ENCODE data around the gene LGALS1. TPM values are rescaled to one million over a fixed set of nuclear protein-coding genes. Genes with fewer than 3 reads are reported as not detected.

LGALS1 gene
- total RNA-seq, 1 experiment from 2014 or later: 32.8 TPM

DNA sequence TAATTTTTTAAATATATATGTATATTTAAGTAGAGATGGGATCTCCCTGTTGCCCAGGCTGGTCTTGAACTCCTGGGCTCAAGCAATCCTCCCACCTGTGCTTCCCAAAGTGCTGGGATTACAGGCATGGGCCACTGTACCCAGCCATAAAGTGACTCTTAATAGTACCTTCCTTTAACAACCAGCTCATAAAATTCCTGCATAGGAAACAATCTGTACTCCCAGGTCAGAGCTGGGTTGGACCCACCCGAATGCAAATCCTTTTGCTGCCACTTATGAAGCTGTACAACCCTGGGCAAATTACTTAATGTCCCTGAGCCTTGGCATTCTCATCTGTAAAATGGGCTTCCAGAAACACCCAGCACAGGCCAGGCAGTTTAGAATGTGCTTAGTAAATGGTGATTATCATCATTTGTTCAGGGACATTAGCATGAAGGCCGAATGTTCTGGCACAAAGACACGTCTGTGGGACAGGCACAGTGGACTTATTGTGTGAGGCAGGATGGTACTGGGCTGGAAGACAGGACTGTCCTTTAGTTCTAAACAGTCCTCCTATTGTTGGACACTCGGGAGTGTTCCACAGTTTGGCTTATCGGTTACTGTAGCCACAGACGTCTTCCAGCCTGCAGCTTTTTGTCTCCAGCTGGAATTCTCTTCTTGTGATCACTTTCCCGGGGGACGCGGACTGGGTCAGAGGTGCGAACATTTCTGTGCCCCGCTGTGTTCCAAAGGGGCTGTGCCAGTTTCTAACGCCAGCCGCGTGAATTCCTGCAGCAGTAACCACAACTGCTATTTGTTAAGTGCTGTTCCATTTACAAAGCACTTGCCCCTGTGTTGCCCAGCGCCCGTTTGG is 11.0 kb upstream of the LGALS1 start:
- Histone ChIP-seq H3K23me2 (ENCODE audit: insufficient read length, low read depth, low read length, poor library complexity, severe bottlenecking) (peaks cover 2% of the 10 kb centered on the region), H2BK20ac (ENCODE audit: low read depth, low read length, poor library complexity, severe bottlenecking) (no peak overlapping the region), H3K4me2 (ENCODE audit: insufficient read depth, insufficient read length, low read length) (no peak overlapping the region), H3K18ac (ENCODE audit: insufficient read length, low read depth, low read length) (no peak overlapping the region), H3K27me3 (ENCODE audit: insufficient read depth, low read length) (no peaks in the 10 kb centered on the region), H3K23ac (ENCODE audit: insufficient read length, low read depth, low read length) (no peak overlapping the region), H3K9ac (ENCODE audit: extremely low read depth, insufficient read length, low read length) (no peak overlapping the region), H4K8ac (replicated peaks; ENCODE audit: insufficient read length, low read depth, low read length) (no peak overlapping the region), H3T11ph (ENCODE audit: low read length) (no peak overlapping the region), H3K79me1 (ENCODE audit: insufficient read depth, low read depth, low read length, poor library complexity, severe bottlenecking) (peaks cover 15% of the 10 kb centered on the region), H4K91ac (ENCODE audit: insufficient read length, low read depth, low read length) (no peak overlapping the region), H3K27ac (ENCODE audit: insufficient read length, low read depth, low read length) (no peak overlapping the region), H4K20me1 (ENCODE audit: control insufficient read depth, insufficient read depth, insufficient read length) (no peaks in the 10 kb centered on the region), H4K5ac (ENCODE audit: insufficient read length, low read depth, low read length) (no peak overlapping the region), H3K4me1 (ENCODE audit: insufficient read depth, low read length) (peaks cover 2% of the 10 kb centered on the region; the same call in 1 of the 2 replicates), H2AFZ (ENCODE audit: low read length) (no peak overlapping the region), H3K56ac (ENCODE audit: insufficient read length, low read depth, low read length) (no peak overlapping the region), H2BK5ac (ENCODE audit: insufficient read length, low read length) (no peak overlapping the region), H2BK12ac (ENCODE audit: insufficient read length, low read depth, low read length) (no peak overlapping the region), H3K79me2 (ENCODE audit: insufficient read depth, low read length) (peaks cover 22% of the 10 kb centered on the region; the same call in 1 of the 2 replicates), H2AK5ac (ENCODE audit: insufficient read length, low read length) (no peak overlapping the region), H3K4ac (ENCODE audit: low read depth, low read length) (no peak overlapping the region), H2BK15ac (ENCODE audit: low read depth, low read length) (no peak overlapping the region), H3K9me3 (ENCODE audit: control insufficient read depth, low read depth, low read length) (no peaks in the 10 kb centered on the region), H3K14ac (ENCODE audit: insufficient read depth, low read length) (no peak overlapping the region), H2BK120ac (ENCODE audit: low read depth, low read length, poor library complexity, severe bottlenecking) (no peak overlapping the region)
- Mint-ChIP-seq H3K4me1 (peaks cover 23 to 24% of the 10 kb centered on the region in 2 experiments), H3K27me3 (ENCODE audit: low read depth) (no peaks in the 10 kb centered on the region), H3K4me3 (no peak overlapping the region), H3K27ac (0 out of 7 replicates have a peak overlapping the region, but pooled peaks of 1 of the 3 experiments have one; percentile 13), H3K9me3 (no peaks in the 10 kb centered on the region), H3K36me3 (ENCODE audit: insufficient read depth in 1 of 3, low read depth in 3 of 3) (peaks cover 13 to 46% (median 34%) of the 10 kb centered on the region in 3 experiments; a peak in 6 of 7 replicates)
- no peak for TF ChIP-seq CTCF (conservative IDR thresholded peaks at IDR 0.05)
- no peak for DNase-seq
- no CpG with 5 or more reads among the region's 16 CpGs for WGBS (ENCODE audit: extremely low coverage, insufficient read length, low lambda C conversion rate)
